ENCODE measurements around the gene PPIH. TPM values are rescaled to one million over a fixed set of nuclear protein-coding genes. Genes with fewer than 3 reads are reported as not detected.

PPIH gene
- 59.9 to 65.1 TPM (median 63.0 TPM) in 5 replicates for total RNA-seq (2022; extraction: Qiagen RNA extraction; ENCODE audit: low read depth)

DNA sequence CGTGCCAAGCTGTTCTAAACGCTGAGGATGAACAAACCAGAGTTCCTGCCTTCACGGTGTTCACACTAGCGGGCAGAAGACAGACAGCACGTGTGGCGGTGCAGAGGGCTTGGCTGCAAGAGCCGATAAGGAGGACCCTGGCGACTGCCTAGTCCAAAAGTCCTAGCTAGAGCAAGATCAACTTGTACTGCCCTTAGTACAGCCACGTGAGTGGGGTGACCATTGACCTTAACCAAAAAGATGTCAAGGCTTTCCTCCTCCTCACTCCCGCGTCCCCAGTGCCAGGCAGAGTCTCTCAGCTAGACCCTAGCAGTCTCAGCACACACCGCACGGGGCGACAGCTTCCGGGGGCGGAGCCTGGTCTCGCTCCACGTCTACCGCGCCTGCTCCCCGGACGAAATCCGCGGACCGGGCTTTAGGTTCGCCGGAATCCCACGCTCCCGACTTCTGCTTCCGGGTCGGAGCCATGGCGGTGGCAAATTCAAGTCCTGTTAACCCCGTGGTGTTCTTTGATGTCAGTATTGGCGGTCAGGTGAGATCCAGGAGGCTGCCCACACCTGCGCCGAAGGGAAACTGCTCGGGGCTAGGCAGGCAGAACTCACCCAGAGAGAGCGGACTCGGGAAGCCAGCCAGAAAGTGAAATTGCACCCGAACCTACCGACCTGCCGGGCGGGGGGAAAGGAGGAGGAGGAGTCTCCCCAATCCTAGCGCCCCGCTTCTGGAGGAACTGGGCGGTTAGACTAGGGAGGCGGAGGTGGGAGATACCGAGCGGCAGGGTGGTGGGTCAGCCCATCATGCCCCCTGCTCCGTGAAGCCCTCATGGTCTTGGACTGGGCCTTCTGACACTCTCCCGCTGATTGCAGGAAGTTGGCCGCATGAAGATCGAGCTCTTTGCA is at the start of gene PPIH:
TSS of gene PPIH (plus strand) at position 443 of the 896 bp plus-strand sequence. CDS start at position 467, 24 bp downstream.

DNA sequence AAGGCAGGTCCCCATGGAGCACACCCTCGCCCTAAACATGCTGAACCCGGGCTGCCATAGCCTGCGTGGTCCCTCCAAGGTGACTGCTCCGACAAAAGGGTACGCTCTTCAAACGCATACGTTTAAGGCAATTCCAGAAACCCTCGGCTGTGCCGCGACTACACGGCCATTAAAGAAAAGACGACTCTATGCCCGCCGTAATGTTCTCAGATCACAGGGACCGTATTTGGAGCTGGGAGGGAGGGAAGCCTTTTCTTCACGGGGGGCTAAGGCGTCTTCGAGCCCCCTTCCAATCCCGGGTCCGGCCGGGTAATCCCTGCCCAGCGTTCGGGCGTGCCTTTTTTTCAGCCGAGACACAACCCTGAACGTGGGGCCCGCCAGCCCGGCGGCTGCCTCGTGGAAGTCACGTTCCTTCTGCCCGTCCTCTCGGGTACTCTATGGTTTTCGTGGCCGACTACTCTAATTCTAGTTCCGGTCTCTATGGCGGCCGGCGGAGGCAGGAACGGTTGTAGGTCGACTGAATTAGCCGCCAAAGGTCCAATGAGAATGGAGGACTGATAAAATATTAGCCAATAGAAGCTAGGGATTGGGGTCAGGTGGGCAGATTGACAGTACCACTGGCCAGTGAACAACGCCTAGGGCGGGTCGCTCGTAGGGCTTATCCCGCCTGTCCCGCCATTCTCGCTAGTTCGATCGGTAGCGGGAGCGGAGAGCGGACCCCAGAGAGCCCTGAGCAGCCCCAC is 23.7 kb downstream of the PPIH start, which contains the start of gene YBX1:
TSS of gene YBX1 (plus strand) at position 678 of the 743 bp plus-strand sequence. CDS start 148 bp downstream, outside the sequence.

Other genes with a start within 250 kb of the PPIH start
- 0.37 to 0.49 TPM (median 0.40 TPM) in 4 of 5 replicates, not detected in the other for gene ZMYND12, start 202.4 kb upstream of the PPIH start, total RNA-seq (2022; extraction: Qiagen RNA extraction; ENCODE audit: low read depth)
- 32.5 to 42.7 TPM (median 39.9 TPM) in 5 replicates for gene PPCS, start 201.9 kb upstream of the PPIH start, total RNA-seq (2022; extraction: Qiagen RNA extraction; ENCODE audit: low read depth)
- 0.44 to 1.2 TPM (median 0.64 TPM) in 5 replicates for gene CCDC30, start 195.1 kb upstream of the PPIH start, total RNA-seq (2022; extraction: Qiagen RNA extraction; ENCODE audit: low read depth)
- 673 to 757 TPM (median 737 TPM) in 5 replicates for gene YBX1, start 24.0 kb downstream of the PPIH start, total RNA-seq (2022; extraction: Qiagen RNA extraction; ENCODE audit: low read depth)
- gene CLDN19, start 81.8 kb downstream of the PPIH start, total RNA-seq (2022; extraction: Qiagen RNA extraction; ENCODE audit: low read depth) = not detected in 5 replicates
- gene P3H1, start 108.6 kb downstream of the PPIH start, total RNA-seq (2022; extraction: Qiagen RNA extraction; ENCODE audit: low read depth) = 27.5 to 34.3 TPM (median 31.6 TPM) in 5 replicates
- gene C1orf50, start 108.8 kb downstream of the PPIH start, total RNA-seq (2022; extraction: Qiagen RNA extraction; ENCODE audit: low read depth) = 2.1 to 4.5 TPM (median 3.0 TPM) in 5 replicates
- 0.05 to 0.13 TPM (median 0.08 TPM) in 5 replicates for gene TMEM269, start 126.6 kb downstream of the PPIH start, total RNA-seq (2022; extraction: Qiagen RNA extraction; ENCODE audit: low read depth)
- 3.1 to 4.9 TPM (median 3.8 TPM) in 5 replicates for gene ERMAP, start 158.7 kb downstream of the PPIH start, total RNA-seq (2022; extraction: Qiagen RNA extraction; ENCODE audit: low read depth)
- gene SVBP, start 159.0 kb downstream of the PPIH start, total RNA-seq (2022; extraction: Qiagen RNA extraction; ENCODE audit: low read depth) = 13.0 to 16.0 TPM (median 14.8 TPM) in 5 replicates
- 5.3 to 7.5 TPM (median 6.8 TPM) in 5 replicates for gene ZNF691, start 188.2 kb downstream of the PPIH start, total RNA-seq (2022; extraction: Qiagen RNA extraction; ENCODE audit: low read depth)